Stimulated activated CD8-positive, alpha-beta memory T cell treated with anti-CD3 and anti-CD28 coated beads, Interleukin-15, amount 100 ng/mL, for 1 hour (primary cell): ENCODE measurements around the gene XPR1.

Experiments used
- DNase-seq: peaks from one replicate; pipeline ENCODE4 v3.0.0-alpha.2; 2020; ENCODE audit warnings: low read depth

The XPR1 gene

GRCh38 chr1:180615493-180616290 lies 16.1 kb upstream of the XPR1 start:
- no peak for DNase-seq

DNA sequence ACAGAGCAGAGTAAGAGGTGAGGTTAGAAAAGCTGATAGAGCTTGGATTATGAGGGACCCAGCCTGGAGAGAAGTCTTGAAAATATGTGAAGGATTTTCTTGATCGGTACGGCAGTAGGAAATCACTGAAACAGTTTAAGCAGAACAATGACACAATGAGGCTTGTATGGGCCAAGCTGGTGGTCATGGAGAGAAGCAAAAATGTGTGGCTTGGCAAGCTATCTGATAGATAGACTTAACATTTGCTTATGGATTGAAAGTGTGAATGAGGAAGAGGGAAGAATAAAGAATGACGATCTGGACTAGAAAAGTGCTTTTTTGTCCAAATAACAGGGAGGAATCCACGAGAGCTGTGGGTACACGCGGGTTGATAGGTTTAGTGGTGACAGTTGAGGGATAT lies 15.4 kb upstream of the XPR1 start:
- no peak for DNase-seq

GRCh38 chr1:180617774-180618395 lies 13.9 kb upstream of the XPR1 start:
- DNase-seq = no peak

- DNase-seq = no peak
These were observed 11.2 kb upstream of the XPR1 start for GRCh38 chr1:180620581-180620980.

DNA sequence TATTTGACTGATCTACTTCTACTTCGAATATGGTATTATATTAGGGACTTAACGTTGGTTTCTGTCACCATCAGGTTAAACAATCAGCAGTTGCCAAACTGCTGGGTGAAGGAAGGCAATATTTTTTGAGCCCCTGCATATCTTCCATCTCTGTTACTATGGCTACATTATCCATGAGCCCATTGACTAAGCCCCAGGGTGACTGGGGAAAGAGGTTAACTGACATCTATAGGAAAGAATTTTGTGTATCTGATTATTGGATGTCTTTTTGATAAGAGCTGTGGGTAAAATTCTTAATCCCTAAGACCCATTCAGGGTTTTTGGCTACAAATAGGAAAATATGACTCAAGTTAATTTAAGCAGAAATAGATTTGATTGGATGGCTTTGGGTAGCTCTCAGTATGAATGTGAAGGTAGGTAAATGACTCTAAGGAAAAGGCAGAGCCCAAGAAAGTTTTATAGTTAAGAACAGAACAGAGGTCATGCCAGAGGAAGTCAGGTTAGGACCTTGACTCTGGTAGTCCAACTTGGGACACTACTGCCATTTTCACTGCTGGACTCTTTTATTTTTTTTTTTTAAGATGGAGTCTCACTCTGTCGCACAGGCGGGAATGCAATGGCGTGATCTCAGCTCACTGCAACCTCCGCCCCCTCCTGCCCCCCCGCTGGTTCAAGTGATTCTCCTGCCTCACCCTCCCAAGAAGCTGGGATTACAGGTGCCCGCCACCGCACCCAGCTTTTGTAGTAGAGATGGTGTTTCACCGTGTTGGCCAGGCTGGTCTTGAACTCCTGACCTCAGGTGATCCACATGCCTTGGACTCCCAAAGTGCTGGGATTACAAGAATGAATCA lies 8.9 kb upstream of the XPR1 start:
- DNase-seq = no peak

GRCh38 chr1:180623579-180624347 lies 8.1 kb upstream of the XPR1 start:
- no peak for DNase-seq

GRCh38 chr1:180626711-180627110 lies 5.1 kb upstream of the XPR1 start:
- DNase-seq = no peak

DNA sequence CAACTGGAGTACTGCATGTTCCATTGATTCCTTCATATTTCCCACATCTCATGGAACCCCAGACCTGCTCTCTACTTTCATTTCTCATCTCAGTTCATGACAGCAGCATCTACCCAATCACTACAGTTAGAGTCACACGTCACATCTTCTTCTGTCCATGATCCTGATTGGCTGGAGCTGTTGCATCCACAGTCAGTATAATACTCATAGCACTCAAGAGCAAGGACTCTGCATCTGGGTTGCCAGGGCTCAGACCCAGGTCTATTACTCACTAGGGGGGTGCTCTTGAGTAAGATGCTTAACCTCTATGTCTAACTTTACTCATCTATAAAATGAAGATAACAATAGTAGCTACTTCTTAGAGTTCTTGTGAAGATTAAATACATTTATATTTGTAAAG lies 4.4 kb upstream of the XPR1 start:
- no peak for DNase-seq

GRCh38 chr1:180628646-180629045 lies 3.2 kb upstream of the XPR1 start:
- DNase-seq = no peak

- DNase-seq = no peak
These were observed 1.2 kb upstream of the XPR1 start for GRCh38 chr1:180630408-180631193.

DNA sequence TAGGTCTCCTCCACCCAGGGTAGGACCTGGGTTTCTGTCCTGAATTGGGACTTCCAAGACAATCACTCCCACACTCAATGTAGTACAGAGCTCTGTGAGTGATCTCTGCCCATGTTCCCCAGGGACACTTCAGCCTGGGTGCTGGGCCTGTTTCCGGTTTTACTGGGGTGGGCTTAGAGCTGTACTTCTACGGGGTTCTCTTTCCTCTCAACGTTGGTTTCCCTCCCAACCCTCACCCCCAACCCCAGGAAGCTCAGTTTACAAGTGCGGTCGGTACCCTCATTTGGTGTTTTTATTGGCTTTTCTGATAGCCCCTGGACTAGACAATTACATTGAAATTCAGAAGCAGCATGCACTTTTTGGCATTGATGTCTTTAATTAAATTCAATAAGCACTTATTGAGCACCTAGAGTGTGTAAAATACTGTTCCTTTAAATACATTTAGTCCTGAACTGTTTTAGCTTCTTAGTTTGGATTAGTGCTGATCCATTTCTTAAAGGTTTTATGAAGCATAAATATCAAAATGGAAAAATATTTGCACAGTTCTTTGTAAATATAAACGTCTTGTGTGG lies 542 bp upstream of the XPR1 start:
- no peak for DNase-seq

DNA sequence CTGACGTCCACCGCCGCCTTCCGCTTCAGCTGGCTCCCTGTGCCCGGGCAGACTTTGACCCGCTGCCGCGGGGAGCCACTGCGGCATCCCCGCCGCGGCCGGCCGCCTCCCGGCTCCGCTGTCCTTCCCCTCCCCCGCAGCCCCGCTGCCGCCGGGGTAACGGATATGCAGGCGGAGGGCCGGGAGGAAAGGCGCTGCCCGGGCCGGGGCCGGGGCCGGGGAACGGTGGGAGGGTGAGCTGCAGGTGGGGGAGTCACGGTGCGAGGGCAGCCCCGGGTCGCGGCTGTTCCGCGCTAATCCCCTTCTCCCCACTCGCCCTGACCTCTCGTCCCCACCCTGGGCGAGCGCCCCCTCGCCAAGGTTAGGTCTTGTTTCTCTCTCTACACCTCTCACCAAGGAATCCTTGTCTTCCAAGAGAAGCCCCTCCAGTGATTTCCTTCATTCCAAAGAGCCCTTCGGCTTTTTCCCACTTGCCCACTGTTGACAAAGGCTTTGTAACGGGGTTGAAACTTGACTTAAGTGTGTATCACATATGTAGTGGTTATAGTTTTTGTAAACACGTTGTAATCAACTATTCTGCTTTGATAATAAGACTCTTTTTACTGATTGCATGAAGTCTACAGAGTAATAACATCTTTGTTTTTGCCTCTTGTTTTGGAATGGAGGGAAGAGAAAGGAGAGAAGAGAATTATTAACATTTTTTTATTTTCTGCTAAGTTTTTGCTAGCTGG lies 669 bp downstream of the XPR1 start:
- peak; percentile 27 for DNase-seq

- DNase-seq = no peak
These were observed 1.5 kb downstream of the XPR1 start for GRCh38 chr1:180633057-180634056.

- DNase-seq = no peak
These were observed 4.3 kb downstream of the XPR1 start for GRCh38 chr1:180636138-180636537.

- DNase-seq = no peak
These were observed 8.0 kb downstream of the XPR1 start for GRCh38 chr1:180639871-180640270.

DNA sequence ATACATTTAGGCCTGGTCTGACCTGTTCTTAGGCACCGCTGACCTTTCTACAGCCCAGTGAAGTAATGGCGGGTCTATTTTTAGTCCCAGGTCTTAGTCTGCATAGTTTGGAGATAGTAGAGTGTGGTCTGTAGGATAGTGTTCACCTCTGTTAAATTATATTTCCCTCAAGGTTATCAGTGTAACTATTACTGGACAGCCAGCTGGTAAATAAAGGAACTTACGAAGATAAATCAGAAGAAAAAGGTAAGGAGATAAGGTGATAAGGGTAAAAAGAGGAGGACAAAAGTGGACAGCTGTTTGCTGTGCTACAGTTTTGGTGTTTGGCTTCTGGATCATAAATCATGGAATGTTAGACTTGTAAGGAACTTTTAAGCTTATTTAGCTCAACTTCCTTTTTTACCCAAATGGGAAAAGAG lies 8.7 kb downstream of the XPR1 start:
- DNase-seq = no peak

DNA sequence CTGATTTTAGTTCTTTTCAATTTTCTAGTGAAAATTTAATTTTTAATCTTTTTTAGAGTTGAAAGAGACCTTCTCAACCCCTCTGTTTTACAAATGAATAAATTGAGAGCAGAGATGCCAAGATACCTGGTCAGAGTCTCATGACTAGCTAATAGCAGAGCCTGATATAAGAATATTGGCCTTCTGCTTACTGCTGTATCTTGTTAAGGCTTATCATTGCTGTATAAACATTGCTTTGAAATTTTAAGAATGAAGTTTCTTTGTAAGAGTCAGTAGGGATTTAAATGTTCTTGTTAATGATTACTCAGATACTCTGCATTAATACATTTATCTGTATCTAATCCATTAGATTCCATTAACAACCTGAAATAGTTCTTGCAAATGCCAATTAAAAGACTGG lies 9.8 kb downstream of the XPR1 start:
- no peak for DNase-seq

- no peak for DNase-seq
These were observed 11.0 kb downstream of the XPR1 start for GRCh38 chr1:180642781-180643180.

DNA sequence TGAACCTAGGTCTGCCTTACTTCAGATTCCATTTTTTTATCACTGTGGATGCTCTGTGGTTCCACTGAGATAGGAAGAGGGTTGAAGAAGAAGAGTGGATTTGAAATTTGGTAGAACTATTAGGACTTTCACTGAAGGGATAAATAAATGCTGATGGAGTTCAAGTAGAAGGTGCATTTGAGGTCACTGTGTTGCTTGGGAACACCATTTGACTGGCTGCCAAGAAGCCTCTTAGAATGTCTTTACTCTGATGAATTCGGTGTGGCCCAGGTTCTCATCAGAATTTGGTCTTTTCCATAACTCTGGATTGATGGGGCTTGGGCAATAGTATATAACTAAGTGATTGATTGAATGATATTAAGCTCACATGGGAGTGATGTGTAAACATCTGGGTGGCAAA lies 11.9 kb downstream of the XPR1 start:
- DNase-seq = no peak
